Mesendoderm (in vitro differentiated cells): ENCODE data around the gene TANC1. TPM values are rescaled to one million over a fixed set of nuclear protein-coding genes. Genes with fewer than 3 reads are reported as not detected.
A peak's percentile ranks its signal among the peaks of the same experiment; 100 is the strongest.

Source experiments
- DNase-seq: peaks from one replicate; pipeline ENCODE4 v3.0.0; 2013
- H2AK5ac ChIP-seq: 2 replicates; pipeline ENCODE4 v1.6.1; 2013; ENCODE audit warnings: low read length, inconsistent platforms
- H2BK120ac ChIP-seq: 2 replicates; pipeline ENCODE4 v1.6.1; 2013; ENCODE audit warnings: low read depth, mild to moderate bottlenecking, low read length, moderate library complexity, mixed read lengths
- H2BK15ac ChIP-seq: replicated peaks from 2 replicates; pipeline ENCODE4 v1.6.1; 2013; ENCODE audit warnings: low read depth, mild to moderate bottlenecking, moderate library complexity
- H2BK5ac ChIP-seq: 2 replicates; pipeline ENCODE4 v1.6.1; 2013; ENCODE audit warnings: low read length, inconsistent platforms
- H3K18ac ChIP-seq: 2 replicates; pipeline ENCODE4 v1.6.1; 2013; ENCODE audit warnings: mild to moderate bottlenecking, low read length, mixed read lengths
- H3K23ac ChIP-seq: one replicate; pipeline ENCODE4 v1.6.1; 2013; ENCODE audit warnings: low read length
- H3K27ac ChIP-seq: 2 replicates; pipeline ENCODE4 v1.5.1; 2013; ENCODE audit warnings: low read depth, mild to moderate bottlenecking, inconsistent platforms, low read length, moderate library complexity
- H3K27me3 ChIP-seq: 2 replicates; pipeline ENCODE4 v1.6.1; 2013; ENCODE audit warnings: low read length, control low read depth, mild to moderate bottlenecking, inconsistent platforms; ENCODE audit not compliant: insufficient read depth, poor library complexity
- H3K36me3 ChIP-seq: 2 replicates; pipeline ENCODE4 v1.6.1; 2013; ENCODE audit warnings: low read length, inconsistent platforms; ENCODE audit not compliant: control insufficient read depth, insufficient read depth
- H3K4ac ChIP-seq: one replicate; pipeline ENCODE4 v1.6.1; 2013; ENCODE audit warnings: low read depth, mild to moderate bottlenecking, low read length, moderate library complexity
- H3K4me1 ChIP-seq: 2 replicates; pipeline ENCODE4 v1.6.1; 2013; ENCODE audit warnings: low read depth, low read length, inconsistent platforms; ENCODE audit not compliant: control insufficient read depth
- H3K4me2 ChIP-seq: 2 replicates; pipeline ENCODE4 v1.6.1; 2013; ENCODE audit warnings: low read length
- H3K4me3 ChIP-seq: 2 replicates; pipeline ENCODE4 v1.5.1; 2013; ENCODE audit warnings: mild to moderate bottlenecking, low read length
- H3K56ac ChIP-seq: one replicate; pipeline ENCODE4 v1.6.1; 2013; ENCODE audit warnings: low read length
- H3K79me1 ChIP-seq: 2 replicates; pipeline ENCODE4 v1.6.1; 2013; ENCODE audit warnings: low read length, inconsistent platforms
- H3K79me2 ChIP-seq: 2 replicates; pipeline ENCODE4 v1.6.1; 2013; ENCODE audit warnings: mild to moderate bottlenecking, low read length; ENCODE audit not compliant: control insufficient read depth, insufficient read depth
- H3K9ac ChIP-seq: 2 replicates; pipeline ENCODE4 v1.6.1; 2013; ENCODE audit warnings: low read length, inconsistent platforms
- H4K5ac ChIP-seq: one replicate; pipeline ENCODE4 v1.6.1; 2013; ENCODE audit warnings: low read length
- H4K8ac ChIP-seq: one replicate; pipeline ENCODE4 v1.6.1; 2013; ENCODE audit warnings: low read depth, mild to moderate bottlenecking, control low read depth, low read length, moderate library complexity
- WGBS: extraction: QIAGEN DNeasy Blood & Tissue Kit; methylation state at CpG from one replicate; pipeline ENCODE4 v1.1.7; 2013; ENCODE audit warnings: low lambda C conversion rate, missing lambda C conversion rate; ENCODE audit not compliant: insufficient coverage; ENCODE audit errors: extremely low coverage; 5-methylcytosine and 5-hydroxymethylcytosine counted together
- polyA plus RNA-seq, 2 experiments: library from polyadenylated mRNA; stranded (reverse); fragments of 200-250 nt; gene quantifications; one replicate each; pipeline ENCODE4 v1.2.3, GENCODE V29; 2013

TANC1 gene
- 2.6 TPM for polyA plus RNA-seq (2013, experiment 1 of 2)
- polyA plus RNA-seq (2013, experiment 2 of 2) = 2.8 TPM

DNA sequence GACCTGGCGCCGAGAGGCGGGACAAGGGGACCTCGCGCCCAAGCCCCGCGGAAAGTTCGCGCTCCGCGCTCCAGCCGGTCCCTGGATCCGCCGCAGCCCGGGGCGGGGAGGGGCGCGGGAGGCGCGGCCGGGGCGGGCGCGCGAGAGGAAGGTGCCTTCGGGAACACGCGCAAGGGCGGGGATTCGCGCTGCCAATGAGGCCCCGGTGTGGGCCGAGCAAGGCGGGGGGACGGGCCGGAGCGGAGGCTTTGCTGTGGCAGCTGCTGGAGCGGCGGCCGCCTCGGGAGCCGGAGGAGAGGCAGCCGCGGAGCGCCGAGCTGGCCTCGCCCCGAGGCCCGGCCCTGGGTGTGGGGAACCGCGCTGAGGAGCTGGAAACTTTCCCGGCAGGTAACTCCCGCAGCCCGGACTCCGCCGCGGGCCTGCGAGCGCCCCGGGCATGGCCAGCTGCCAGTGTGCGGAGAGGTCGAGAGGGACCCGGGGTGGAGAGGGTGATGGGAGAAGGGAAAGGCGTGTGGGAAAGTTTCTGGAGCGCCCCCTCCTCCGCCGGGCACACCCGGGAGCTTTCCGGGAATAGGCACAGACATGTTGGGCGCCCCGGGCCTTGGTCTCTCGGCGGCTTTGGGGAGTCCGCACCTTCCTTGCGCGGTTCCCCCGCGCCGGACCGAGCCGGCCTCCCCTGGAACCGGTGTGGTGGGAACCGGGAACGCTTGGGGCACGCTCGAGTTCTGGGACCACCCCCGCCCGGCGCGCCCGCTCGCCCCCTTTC lies at the start of gene TANC1:
Gene TANC1 (plus strand): TSS at position 245 of the 766 bp plus-strand sequence. CDS start 97,271 bp downstream, outside the sequence.
- H3K4me3 ChIP-seq = peak within 1 kb of the TSS; percentile 64
- no CpG with 5 or more reads among the region's 92 CpGs for WGBS
- H3K79me2 ChIP-seq = no peaks in the 10 kb centered on the region
- no peak within 1 kb of the TSS for H3K4ac ChIP-seq
- H4K8ac ChIP-seq = no peak within 1 kb of the TSS
- H3K36me3 ChIP-seq = no peaks in the 10 kb centered on the region
- H3K56ac ChIP-seq = peak within 1 kb of the TSS; percentile 89
- no peaks in the 10 kb centered on the region for H3K27me3 ChIP-seq
- H2BK120ac ChIP-seq = no peak within 1 kb of the TSS
- no peak within 1 kb of the TSS for H2BK15ac ChIP-seq
- peak within 1 kb of the TSS; percentile 95 for H3K18ac ChIP-seq
- peaks cover 2% of the 10 kb centered on the region for H3K79me1 ChIP-seq
- no peak within 1 kb of the TSS for H4K5ac ChIP-seq
- H3K4me2 ChIP-seq = peak within 1 kb of the TSS; percentile 93
- H2AK5ac ChIP-seq = no peak within 1 kb of the TSS
- H3K27ac ChIP-seq = peak within 1 kb of the TSS; percentile 92
- H3K4me1 ChIP-seq = no peaks in the 10 kb centered on the region
- peak within 1 kb of the TSS; percentile 59 for H3K23ac ChIP-seq
- H2BK5ac ChIP-seq = no peak within 1 kb of the TSS
- DNase-seq = peak; percentile 94
- H3K9ac ChIP-seq = peak within 1 kb of the TSS; percentile 77

GRCh38 chr2:158921599-158922408 lies 46.6 kb upstream of the TANC1 start:
- H3K79me2 ChIP-seq = no peaks in the 10 kb centered on the region
- H2AK5ac ChIP-seq = no peak overlapping the region
- no peak overlapping the region for H2BK120ac ChIP-seq
- no peak overlapping the region for H3K4me2 ChIP-seq
- no peaks in the 10 kb centered on the region for H3K36me3 ChIP-seq
- H2BK15ac ChIP-seq = no peak overlapping the region
- no peak overlapping the region for H3K9ac ChIP-seq
- WGBS = no CpG with 5 or more reads among the region's 15 CpGs
- DNase-seq = peak; percentile 6
- H3K4ac ChIP-seq = no peak overlapping the region
- H3K27me3 ChIP-seq = no peaks in the 10 kb centered on the region
- H3K23ac ChIP-seq = no peak overlapping the region
- no peak overlapping the region for H3K56ac ChIP-seq
- no peak overlapping the region for H2BK5ac ChIP-seq
- no peak overlapping the region for H4K8ac ChIP-seq
- no peak overlapping the region for H3K4me3 ChIP-seq
- H3K27ac ChIP-seq = no peak overlapping the region
- no peak overlapping the region for H4K5ac ChIP-seq
- H3K18ac ChIP-seq = peak overlapping the region; percentile 4
- no peaks in the 10 kb centered on the region for H3K4me1 ChIP-seq
- H3K79me1 ChIP-seq = no peaks in the 10 kb centered on the region

- no peak overlapping the region for H2BK5ac ChIP-seq
- H3K4ac ChIP-seq = no peak overlapping the region
- no CpG with 5 or more reads among the region's 1 CpG for WGBS
- H2BK120ac ChIP-seq = no peak overlapping the region
- H3K27ac ChIP-seq = peak overlapping the region; percentile 30
- peak; percentile 50 for DNase-seq
- no peak overlapping the region for H4K5ac ChIP-seq
- H3K18ac ChIP-seq = peak overlapping the region; percentile 4
- no peaks in the 10 kb centered on the region for H3K36me3 ChIP-seq
- H3K4me2 ChIP-seq = no peak overlapping the region
- H3K4me3 ChIP-seq = no peak overlapping the region
- no peak overlapping the region for H2BK15ac ChIP-seq
- no peaks in the 10 kb centered on the region for H3K79me2 ChIP-seq
- no peak overlapping the region for H3K56ac ChIP-seq
- H3K27me3 ChIP-seq = no peaks in the 10 kb centered on the region
- no peak overlapping the region for H2AK5ac ChIP-seq
- H4K8ac ChIP-seq = no peak overlapping the region
- no peak overlapping the region for H3K23ac ChIP-seq
- H3K4me1 ChIP-seq = no peaks in the 10 kb centered on the region
- H3K9ac ChIP-seq = no peak overlapping the region
- no peaks in the 10 kb centered on the region for H3K79me1 ChIP-seq
Measured at GRCh38 chr2:158922601-158923000, 45.8 kb upstream of the TANC1 start.

DNA sequence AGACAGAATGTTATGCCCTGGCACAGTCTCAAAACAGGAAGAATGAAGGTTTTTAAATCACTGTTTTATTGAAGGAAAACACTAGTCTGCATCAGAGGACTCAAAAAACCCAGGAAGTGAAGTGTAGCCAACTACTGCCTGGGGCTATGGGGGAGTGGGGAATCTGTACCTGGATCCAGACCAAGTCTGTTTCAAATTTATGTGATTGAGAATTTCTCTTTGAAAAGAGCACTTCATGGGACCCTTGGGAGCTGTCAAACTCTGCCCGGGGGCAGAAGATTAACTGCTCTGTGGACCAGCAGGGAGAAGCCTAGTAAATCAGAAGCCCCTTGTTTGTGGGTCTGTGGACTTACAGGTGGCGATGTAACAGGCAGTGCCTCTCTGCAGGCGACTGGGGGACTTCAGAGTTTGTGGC lies 45.3 kb upstream of the TANC1 start:
- no peak overlapping the region for H2BK120ac ChIP-seq
- no peak overlapping the region for H2BK15ac ChIP-seq
- H3K79me1 ChIP-seq = no peaks in the 10 kb centered on the region
- no peak overlapping the region for H3K4me2 ChIP-seq
- H3K27me3 ChIP-seq = no peaks in the 10 kb centered on the region
- H3K27ac ChIP-seq = peak overlapping the region; percentile 74
- no peak overlapping the region for H3K23ac ChIP-seq
- peak overlapping the region; percentile 90 for H3K18ac ChIP-seq
- no peaks in the 10 kb centered on the region for H3K36me3 ChIP-seq
- H3K79me2 ChIP-seq = no peaks in the 10 kb centered on the region
- no peak overlapping the region for H2BK5ac ChIP-seq
- H3K4ac ChIP-seq = no peak overlapping the region
- H2AK5ac ChIP-seq = no peak overlapping the region
- no peaks in the 10 kb centered on the region for H3K4me1 ChIP-seq
- H4K8ac ChIP-seq = no peak overlapping the region
- peak; percentile 57 for DNase-seq
- no peak overlapping the region for H4K5ac ChIP-seq
- no peak overlapping the region for H3K9ac ChIP-seq
- no CpG with 5 or more reads among the region's 3 CpGs for WGBS
- no peak overlapping the region for H3K4me3 ChIP-seq
- H3K56ac ChIP-seq = no peak overlapping the region

GRCh38 chr2:158923641-158924040 lies 44.8 kb upstream of the TANC1 start:
- no peaks in the 10 kb centered on the region for H3K79me2 ChIP-seq
- no peak overlapping the region for H3K9ac ChIP-seq
- no peaks in the 10 kb centered on the region for H3K27me3 ChIP-seq
- H2BK5ac ChIP-seq = no peak overlapping the region
- H2AK5ac ChIP-seq = no peak overlapping the region
- no peak overlapping the region for H2BK15ac ChIP-seq
- no peak overlapping the region for H3K18ac ChIP-seq
- H3K23ac ChIP-seq = no peak overlapping the region
- WGBS = no CpG with 5 or more reads among the region's 1 CpG
- H3K79me1 ChIP-seq = no peaks in the 10 kb centered on the region
- no peak overlapping the region for H3K27ac ChIP-seq
- no peak overlapping the region for H4K8ac ChIP-seq
- no peak for DNase-seq
- H4K5ac ChIP-seq = no peak overlapping the region
- H3K4me1 ChIP-seq = no peaks in the 10 kb centered on the region
- H3K56ac ChIP-seq = no peak overlapping the region
- no peak overlapping the region for H2BK120ac ChIP-seq
- H3K36me3 ChIP-seq = no peaks in the 10 kb centered on the region
- H3K4me3 ChIP-seq = no peak overlapping the region
- no peak overlapping the region for H3K4ac ChIP-seq
- H3K4me2 ChIP-seq = no peak overlapping the region
